H4 (cell line): Measurements from ENCODE around the gene PTCH1. TPM values are rescaled to one million over a fixed set of nuclear protein-coding genes. Genes with fewer than 3 reads are reported as not detected.

Experiments
- DNase-seq: peaks from one replicate; pipeline ENCODE4 v3.0.0-alpha.2; 2015; ENCODE audit warnings: low spot score
- total RNA-seq: library from RNA; depleted of rRNA; stranded (reverse); fragments of >200 nt; shearing (Covaris generic); gene quantifications from 2 replicates; pipeline ENCODE4 v1.2.3, GENCODE V29; 2014

The PTCH1 gene
- total RNA-seq, 1 experiment from 2014 or later, result 7.5 TPM

DNA sequence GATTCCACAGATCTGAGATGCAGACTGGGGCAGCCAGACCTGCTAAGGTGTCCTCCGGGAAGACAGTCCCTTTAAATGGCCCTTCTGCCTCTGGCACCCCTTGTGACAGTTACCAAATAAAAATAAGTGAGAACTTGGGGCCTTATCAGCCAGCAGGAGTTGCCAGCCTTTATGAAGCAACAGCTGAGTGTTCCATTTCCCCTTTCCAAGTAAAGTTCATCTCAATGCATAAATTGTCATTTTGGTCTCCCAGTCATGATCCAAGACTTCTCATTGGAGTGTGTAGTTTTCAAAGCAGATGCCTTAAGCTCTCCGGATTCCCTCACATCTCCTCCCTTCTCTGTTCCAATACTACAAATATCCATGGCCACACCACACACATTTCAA, 4.1 kb downstream of the PTCH1 start:
- DNase-seq, result no peak

DNA sequence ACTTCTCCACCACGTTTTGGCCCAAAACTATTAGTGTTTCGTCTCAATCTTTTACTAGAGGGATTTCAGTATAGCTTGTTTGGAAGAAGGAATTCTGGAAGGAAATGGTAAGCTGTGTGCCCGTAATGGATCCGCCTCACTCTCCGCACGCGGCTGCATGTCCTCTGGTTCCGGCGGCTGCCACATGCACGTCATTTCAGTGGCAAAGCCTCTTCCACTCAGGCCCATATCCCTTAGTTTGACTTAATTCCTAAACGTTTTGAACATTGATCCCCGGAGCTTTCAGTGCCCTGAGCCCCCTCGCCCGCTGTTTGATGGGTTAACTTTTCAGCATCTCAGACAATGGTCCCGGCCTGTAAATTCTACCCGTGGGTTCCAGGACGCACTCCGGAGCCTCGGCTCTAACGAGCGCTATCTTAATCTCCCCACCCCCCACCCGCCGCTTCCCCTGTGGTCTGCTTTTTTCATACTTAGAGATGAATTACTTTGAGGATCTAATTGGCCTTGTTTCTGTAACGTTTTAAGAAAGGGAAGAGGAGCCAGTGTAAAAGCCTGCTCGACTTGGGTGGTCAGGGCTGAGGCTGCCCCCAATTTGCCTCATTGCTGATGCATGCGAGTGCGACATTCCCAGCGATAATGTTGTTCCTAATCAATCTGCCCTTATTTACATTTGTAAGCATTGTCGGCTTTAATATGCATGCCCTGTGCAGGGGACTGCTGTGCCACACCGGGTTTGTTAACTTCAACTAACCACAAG, 4.6 kb downstream of the PTCH1 start:
- no peak for DNase-seq

- DNase-seq, result no peak
Measured at GRCh38 chr9:95511616-95511931, 5.2 kb downstream of the PTCH1 start.

DNA sequence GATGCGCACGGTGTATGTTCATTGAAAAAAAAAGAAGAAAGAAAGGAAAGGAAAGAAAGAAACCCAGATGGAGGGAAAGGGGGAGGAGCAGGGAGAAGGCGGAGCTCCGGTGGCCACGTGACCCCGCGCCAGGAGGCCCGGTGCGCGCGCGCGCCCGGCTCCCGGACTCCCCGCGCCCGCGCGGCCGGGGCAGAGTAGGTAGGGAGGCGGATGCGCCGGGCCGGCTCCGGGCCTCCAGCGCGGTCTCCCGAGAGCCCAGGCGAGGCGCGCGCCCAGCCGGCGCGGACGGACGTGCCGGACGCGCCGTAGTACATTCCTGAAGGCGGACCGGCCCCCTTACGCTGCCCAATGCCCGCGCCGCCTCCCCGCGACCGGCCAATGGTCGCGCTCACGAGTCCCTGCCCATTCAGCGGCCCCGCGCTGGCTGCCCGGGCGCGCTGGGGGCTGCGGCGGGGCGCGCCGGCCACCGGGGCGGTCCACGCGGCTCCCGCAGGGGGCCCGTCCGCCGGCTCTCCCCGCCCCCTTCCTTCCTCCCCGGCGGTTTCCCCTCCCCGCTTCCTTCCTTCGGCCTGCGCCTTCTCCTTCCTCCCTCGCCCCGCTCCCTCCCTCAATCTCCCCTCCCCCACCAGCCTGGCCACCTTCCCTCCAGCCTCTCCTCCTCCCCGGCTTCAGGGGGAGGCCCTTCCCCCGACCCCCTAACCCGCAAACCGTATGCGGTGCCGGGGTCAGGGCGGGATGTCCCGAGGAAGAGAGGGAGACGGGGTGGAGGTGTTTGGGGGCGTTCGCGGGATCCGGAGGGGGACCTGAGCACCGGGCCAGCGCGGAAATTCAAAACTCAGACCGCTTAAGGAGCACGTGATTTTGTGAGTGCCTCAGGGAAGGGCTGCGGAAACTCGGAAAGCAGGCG, 5.8 kb downstream of the PTCH1 start:
- peak; percentile 91 for DNase-seq

GRCh38 chr9:95509851-95510708, 6.7 kb downstream of the PTCH1 start:
- no peak for DNase-seq

DNA sequence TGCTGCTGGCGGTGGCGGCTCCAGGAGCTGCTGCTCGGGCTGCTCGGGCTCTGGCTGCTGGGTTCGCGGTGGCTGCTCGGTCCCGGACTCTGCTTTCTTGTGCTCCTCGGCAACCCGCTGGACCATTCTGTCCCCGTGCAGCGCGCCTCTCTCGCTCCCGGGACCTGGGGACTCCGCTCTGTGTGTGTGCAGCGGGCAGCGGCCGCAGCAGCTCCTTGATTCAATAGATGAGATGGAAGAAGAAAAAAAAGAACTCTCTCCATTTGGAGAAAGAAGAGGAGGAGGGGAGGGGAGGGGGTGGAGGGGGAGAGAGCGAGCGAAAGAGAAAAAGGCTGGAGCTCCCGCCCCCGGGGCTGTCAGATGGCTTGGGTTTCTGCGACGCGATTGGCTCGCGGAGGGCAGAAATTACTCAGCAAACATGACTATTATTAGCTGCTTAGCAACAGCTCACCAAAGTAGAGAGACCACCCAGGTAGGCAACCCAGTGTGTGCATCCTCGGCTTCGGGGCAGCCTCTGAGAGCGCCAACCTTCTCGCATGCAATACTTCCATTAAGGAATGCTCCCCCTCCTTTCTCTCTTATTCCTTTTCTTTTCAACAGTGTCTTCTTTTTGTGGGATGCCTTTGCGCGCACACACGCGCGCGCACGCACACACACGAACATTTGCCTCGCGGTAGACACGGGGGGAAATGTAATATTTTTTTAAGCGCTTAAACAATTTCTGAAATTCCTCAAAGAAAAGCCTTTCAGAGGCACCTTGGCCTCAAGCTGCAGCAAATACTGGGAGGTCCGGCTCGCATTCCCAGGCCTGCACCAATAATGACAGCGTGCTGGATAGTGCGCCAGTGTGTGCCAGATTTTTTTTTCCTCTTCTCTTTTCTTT, 7.6 kb downstream of the PTCH1 start:
- DNase-seq, result peak; percentile 96

GRCh38 chr9:95508242-95508967, 8.4 kb downstream of the PTCH1 start:
- no peak for DNase-seq

DNA sequence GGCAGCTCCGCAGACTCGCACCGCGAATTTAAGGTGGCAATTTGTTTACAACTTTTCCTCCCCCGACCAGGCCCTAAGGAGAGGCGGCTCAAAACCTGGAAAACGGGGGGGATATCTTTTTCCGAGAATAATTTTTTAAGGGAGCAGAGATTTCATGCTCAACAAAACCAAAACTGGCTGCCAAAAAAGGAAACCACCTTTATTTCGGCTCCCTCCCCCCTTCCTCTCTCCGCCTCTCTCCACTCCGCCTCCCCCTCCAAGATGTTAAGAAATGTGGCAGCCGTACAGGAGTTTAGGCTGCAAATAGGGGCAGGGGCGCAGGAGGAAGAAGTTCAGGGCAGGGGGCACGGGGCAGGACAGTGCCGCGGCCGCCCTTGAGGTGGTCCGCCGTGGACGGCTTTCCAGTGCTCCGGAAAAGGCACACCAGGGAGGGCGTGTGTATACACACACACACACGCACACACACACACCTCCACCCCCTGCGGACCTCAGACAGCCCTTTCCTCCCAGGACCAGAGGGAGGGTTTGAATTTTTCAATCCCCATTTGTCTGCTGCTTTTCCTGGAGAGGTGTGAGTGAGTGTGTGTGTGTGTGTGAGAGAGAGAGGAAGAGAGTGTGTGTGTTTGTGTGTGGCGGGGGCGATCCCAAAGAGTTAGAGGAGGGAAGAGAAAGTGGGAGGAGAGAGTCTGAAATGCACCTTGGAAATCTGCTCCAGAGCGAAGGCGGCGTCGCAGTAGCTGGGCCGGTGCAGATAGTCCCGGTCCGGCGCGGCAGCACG, 9.1 kb downstream of the PTCH1 start:
- peak; percentile 84 for DNase-seq

DNA sequence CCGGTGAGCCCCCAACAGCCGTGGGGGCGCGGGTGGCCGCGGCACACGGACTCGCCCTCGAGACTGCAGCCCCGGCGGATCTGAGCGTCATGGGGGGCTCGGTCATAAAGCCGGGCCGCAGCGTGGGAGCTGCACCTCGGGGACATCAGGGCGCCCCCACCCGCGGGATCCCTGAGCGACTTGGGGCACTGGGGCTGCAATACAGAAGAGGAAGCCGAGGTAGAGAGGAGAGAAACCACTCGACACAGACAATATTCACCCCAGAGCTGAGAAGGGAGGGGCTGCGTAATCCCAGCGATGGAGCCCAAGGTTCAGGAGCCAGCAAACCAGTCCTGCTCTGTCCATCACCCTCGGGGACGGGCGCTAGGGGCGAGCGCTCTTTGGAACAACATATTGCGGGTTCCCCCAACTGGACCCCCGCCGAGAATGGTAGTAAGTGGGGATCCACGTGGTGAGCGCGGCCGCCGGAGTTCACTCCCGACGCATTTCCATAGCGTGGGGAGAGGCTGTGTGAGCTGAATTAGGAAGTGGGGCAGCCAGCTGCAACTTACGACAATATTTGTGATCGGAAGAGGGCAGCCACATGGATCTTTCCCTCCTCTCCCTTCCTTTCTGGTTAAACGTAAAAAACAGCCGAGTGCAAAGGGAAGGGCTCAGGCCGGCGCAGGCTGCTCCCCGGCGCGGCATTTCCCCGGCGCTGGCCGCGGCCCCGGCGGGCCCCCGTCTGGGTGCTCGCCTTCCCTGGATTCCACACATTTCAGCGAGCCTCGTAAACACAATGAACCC, 9.9 kb downstream of the PTCH1 start:
- no peak for DNase-seq

- no peak for DNase-seq
Measured at GRCh38 chr9:95506428-95506677, 10.4 kb downstream of the PTCH1 start.

GRCh38 chr9:95505717-95506427, 10.9 kb downstream of the PTCH1 start:
- peak; percentile 45 for DNase-seq

DNA sequence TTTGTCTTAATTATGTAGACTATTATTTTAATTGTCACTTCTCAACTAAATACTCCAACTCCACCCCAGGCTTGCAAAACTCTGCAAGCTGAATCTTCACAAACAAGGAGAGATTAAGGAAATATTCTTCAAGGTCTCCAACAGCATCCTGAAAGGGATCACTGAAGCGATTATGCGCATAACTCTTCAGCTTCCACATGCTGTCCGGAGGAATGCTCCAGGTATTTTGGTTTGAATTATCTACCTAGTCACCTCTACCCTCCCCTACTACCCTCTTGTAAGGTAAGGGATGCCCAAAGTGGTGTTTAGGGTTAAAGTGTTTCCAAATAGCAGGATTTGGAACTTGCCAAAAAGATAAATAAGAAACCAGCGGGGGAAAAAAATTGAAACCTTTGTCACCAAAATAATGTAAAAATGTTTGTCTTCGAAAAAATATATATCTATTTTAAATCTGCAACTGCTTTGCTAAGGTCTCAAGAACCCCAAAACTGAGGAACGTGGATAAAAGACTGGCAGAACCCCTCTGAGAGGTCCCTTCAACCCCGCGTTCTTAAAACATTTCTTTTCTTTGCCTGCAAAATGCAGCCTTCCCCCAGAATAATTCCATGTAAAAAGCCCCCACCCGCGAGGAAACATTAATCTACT, 11.6 kb downstream of the PTCH1 start:
- no peak for DNase-seq

- DNase-seq, result peak; percentile 66
Measured at GRCh38 chr9:95504053-95504963, 12.5 kb downstream of the PTCH1 start.

DNA sequence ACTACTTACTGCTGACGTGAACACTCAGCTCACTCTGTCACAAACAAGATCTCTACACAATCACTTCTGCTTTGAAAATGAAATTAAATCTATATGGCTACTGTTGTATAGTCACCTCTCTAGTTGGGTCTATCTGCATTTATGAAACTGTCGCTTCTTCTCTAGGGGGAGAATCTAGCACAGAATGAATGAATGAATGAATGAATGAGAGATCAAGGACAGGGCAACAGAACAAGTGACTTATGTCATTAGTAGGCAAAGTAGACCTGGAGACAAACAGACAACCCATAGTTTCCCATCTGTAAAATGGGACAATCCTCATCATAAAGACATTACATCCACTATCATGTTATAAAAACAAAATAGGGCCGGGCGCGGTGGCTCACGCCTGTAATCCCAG, 13.4 kb downstream of the PTCH1 start:
- DNase-seq, result no peak

- no peak for DNase-seq
Measured at GRCh38 chr9:95502248-95502647, 14.5 kb downstream of the PTCH1 start.

DNA sequence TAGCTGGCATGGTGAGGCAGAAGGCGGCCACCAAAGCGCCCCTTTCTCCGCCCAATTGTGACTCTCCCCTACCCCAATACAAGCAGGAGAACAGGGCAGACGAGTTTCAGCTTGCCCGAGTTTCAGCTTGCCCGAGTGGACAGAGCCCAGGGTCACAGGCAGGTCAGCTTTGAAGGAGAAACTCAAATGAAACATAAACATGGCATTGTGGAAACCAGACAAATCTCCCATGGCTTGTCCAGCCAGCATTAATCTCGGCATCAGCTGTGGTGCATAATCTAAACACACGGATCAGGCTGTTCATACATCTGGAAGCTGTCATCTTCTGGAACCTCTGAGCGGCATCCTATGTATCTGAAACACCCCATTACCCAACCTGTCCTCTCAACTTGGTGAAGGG, 16.9 kb downstream of the PTCH1 start:
- peak; percentile 44 for DNase-seq
